ENCODE measurements around the gene SCN1A. TPM values are rescaled to one million over a fixed set of nuclear protein-coding genes. Genes with fewer than 3 reads are reported as not detected.

The SCN1A gene
- total RNA-seq, 1 experiment from 2014 or later, result 0.62 TPM

DNA sequence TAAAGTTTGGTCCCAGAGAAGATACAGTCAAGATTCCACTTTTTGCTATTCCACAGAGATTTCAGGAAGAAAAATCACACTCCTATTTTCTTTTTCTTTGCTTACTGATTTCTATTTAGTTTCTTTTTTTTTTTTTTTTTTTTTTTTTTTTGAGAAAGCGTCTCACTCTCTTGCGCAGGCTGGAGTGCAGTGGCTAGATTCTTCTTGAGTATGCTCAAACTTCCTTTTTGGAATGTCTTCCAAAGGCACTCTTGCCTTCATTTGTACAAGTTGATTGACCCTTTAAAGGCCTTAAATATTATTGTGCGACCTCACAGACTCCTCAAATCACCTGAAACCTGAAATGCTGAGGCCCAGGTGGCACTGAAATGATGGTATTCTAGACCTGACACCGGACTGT, 9.6 kb downstream of the SCN1A start:
- intact Hi-C loops (cut with micrococcal nuclease; ENCODE audit: unreplicated experiment), result no loop called here
- H3K27ac ChIP-seq (ENCODE audit: low read depth, low read length, poor library complexity, severe bottlenecking), result no peak overlapping the region
- no peaks in the 10 kb centered on the region for H3K9me3 ChIP-seq (ENCODE audit: low read depth, low read length, poor library complexity, severe bottlenecking)
- H3K27me3 ChIP-seq (replicated peaks; ENCODE audit: insufficient read depth, low read depth, low read length, poor library complexity), result no peaks in the 10 kb centered on the region
- H3K36me3 ChIP-seq (ENCODE audit: insufficient read depth, low read length, poor library complexity, severe bottlenecking), result no peaks in the 10 kb centered on the region
- POLR2A ChIA-PET (ENCODE audit: low non-redundant PET), result no interaction called here
- no peak for DNase-seq (ENCODE audit: low spot score)
- no peaks in the 10 kb centered on the region for H3K4me1 ChIP-seq (ENCODE audit: insufficient read depth, low read length, poor library complexity, severe bottlenecking)
- no peak for TF ChIP-seq EZH2 (IDR thresholded peaks at IDR 0.05; ENCODE audit: borderline replicate concordance, low read depth, low read length, poor library complexity, severe bottlenecking)
- TF ChIP-seq, protein P1, sequence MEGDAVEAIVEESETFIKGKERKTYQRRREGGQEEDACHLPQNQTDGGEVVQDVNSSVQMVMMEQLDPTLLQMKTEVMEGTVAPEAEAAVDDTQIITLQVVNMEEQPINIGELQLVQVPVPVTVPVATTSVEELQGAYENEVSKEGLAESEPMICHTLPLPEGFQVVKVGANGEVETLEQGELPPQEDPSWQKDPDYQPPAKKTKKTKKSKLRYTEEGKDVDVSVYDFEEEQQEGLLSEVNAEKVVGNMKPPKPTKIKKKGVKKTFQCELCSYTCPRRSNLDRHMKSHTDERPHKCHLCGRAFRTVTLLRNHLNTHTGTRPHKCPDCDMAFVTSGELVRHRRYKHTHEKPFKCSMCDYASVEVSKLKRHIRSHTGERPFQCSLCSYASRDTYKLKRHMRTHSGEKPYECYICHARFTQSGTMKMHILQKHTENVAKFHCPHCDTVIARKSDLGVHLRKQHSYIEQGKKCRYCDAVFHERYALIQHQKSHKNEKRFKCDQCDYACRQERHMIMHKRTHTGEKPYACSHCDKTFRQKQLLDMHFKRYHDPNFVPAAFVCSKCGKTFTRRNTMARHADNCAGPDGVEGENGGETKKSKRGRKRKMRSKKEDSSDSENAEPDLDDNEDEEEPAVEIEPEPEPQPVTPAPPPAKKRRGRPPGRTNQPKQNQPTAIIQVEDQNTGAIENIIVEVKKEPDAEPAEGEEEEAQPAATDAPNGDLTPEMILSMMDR (conservative IDR thresholded peaks at IDR 0.05; ENCODE audit: low read depth, low read length), result no peak
- no TSS peak for BruUV-seq (replicated peaks)
- H3K4me3 ChIP-seq (ENCODE audit: low read depth, low read length, poor library complexity, severe bottlenecking), result no peak overlapping the region
- CTCF ChIA-PET, result no interaction called here

DNA sequence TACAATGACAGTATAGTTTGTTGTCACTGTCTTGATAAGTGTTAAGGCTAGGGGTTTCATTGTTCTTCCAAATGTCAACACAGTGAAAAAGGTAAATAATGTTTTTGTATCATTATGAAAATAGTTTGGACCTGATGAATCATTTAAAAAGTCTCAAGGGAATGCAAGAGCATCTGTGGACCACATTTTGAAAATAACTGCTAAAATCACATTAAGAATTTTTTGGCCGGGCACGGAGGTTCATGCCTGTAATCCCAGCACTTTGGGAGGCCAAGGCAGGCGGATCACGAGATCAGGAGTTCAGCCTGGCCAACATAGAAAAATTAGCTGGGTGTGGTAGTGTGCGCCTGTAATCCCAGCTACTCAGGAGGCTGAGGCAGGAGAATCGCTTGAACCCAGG, 10.3 kb downstream of the SCN1A start:
- Histone ChIP-seq H3K27me3 (replicated peaks; ENCODE audit: insufficient read depth, low read depth, low read length, poor library complexity) (no peaks in the 10 kb centered on the region), H3K27ac (ENCODE audit: low read depth, low read length, poor library complexity, severe bottlenecking) (no peak overlapping the region), H3K36me3 (ENCODE audit: insufficient read depth, low read length, poor library complexity, severe bottlenecking) (no peaks in the 10 kb centered on the region), H3K4me1 (ENCODE audit: insufficient read depth, low read length, poor library complexity, severe bottlenecking) (no peaks in the 10 kb centered on the region), H3K9me3 (ENCODE audit: low read depth, low read length, poor library complexity, severe bottlenecking) (no peaks in the 10 kb centered on the region), H3K4me3 (ENCODE audit: low read depth, low read length, poor library complexity, severe bottlenecking) (no peak overlapping the region)
- no peak for TF ChIP-seq EZH2 (IDR thresholded peaks at IDR 0.05; ENCODE audit: borderline replicate concordance, low read depth, low read length, poor library complexity, severe bottlenecking)
- TF ChIP-seq, protein P1 (conservative IDR thresholded peaks at IDR 0.05; ENCODE audit: low read depth, low read length), result no peak
- BruUV-seq (replicated peaks), result no TSS peak
- no peak for DNase-seq (ENCODE audit: low spot score)
- POLR2A ChIA-PET (ENCODE audit: low non-redundant PET), result no interaction called here
- CTCF ChIA-PET, result no interaction called here
- intact Hi-C loops (cut with micrococcal nuclease; ENCODE audit: unreplicated experiment), result no loop called here

- no TSS peak for BruUV-seq (replicated peaks)
- no peak for TF ChIP-seq EZH2 (IDR thresholded peaks at IDR 0.05; ENCODE audit: borderline replicate concordance, low read depth, low read length, poor library complexity, severe bottlenecking)
- TF ChIP-seq, protein P1 (conservative IDR thresholded peaks at IDR 0.05; ENCODE audit: low read depth, low read length), result no peak
- Histone ChIP-seq H3K4me3 (ENCODE audit: low read depth, low read length, poor library complexity, severe bottlenecking) (no peak overlapping the region), H3K36me3 (ENCODE audit: insufficient read depth, low read length, poor library complexity, severe bottlenecking) (no peaks in the 10 kb centered on the region), H3K4me1 (ENCODE audit: insufficient read depth, low read length, poor library complexity, severe bottlenecking) (no peaks in the 10 kb centered on the region), H3K27ac (ENCODE audit: low read depth, low read length, poor library complexity, severe bottlenecking) (no peak overlapping the region), H3K9me3 (ENCODE audit: low read depth, low read length, poor library complexity, severe bottlenecking) (no peaks in the 10 kb centered on the region), H3K27me3 (replicated peaks; ENCODE audit: insufficient read depth, low read depth, low read length, poor library complexity) (no peaks in the 10 kb centered on the region)
- ChIA-PET POLR2A (ENCODE audit: low non-redundant PET) (no interaction called here), CTCF (no interaction called here)
- intact Hi-C loops (cut with micrococcal nuclease; ENCODE audit: unreplicated experiment), result no loop called here
- no peak for DNase-seq (ENCODE audit: low spot score)
Observed at GRCh38 chr2:166115589-166115988, 12.2 kb downstream of the SCN1A start.
